ENCODE measurements around the gene HYAL3. TPM values are rescaled to one million over a fixed set of nuclear protein-coding genes. Genes with fewer than 3 reads are reported as not detected.

HYAL3 gene
- total and polyA plus RNA-seq, 2 of the 13 experiments (the other 11 are each of a cell fraction or from before 2014, with no cell fraction given): 5.5 to 10.4 TPM

GRCh38 chr3:50264383-50264963 is 34.7 kb downstream of the HYAL3 start (continued):
- TF ChIP-seq REST (IDR thresholded peaks at IDR 0.05; ENCODE audit: borderline replicate concordance in 1 of 2, low read depth in 1 of 2, low read length in 2 of 2) (no peak; a peak in 1 of 4 replicates), CSRNP1 (CRISPR knock-in tag; IDR thresholded peaks at IDR 0.05) (no peak), ZBED4 (CRISPR knock-in tag; IDR thresholded peaks at IDR 0.05; ENCODE audit: borderline replicate concordance) (no peak), SMC3 (IDR thresholded peaks at IDR 0.05; ENCODE audit: low read length) (no peak), ATRX (CRISPR knock-in tag; IDR thresholded peaks at IDR 0.05; ENCODE audit: borderline replicate concordance) (no peak), SMARCC2 (IDR thresholded peaks at IDR 0.05) (no peak), NONO (IDR thresholded peaks at IDR 0.05) (no peak), NONO (CRISPR knock-in tag; conservative IDR thresholded peaks at IDR 0.05) (peak; percentile 73; the same call in 1 of the 2 replicates), THRA (CRISPR knock-in tag; IDR thresholded peaks at IDR 0.05; ENCODE audit: borderline replicate concordance) (no peak; the same call in 1 of the 2 replicates), MED13 (CRISPR knock-in tag; IDR thresholded peaks at IDR 0.05) (0 out of 2 replicates have a peak, but pooled peaks have one; percentile 1), RXRA (CRISPR knock-in tag; IDR thresholded peaks at IDR 0.05) (0 out of 2 replicates have a peak, but pooled peaks have one; percentile 61), POLR2AphosphoS5 (IDR thresholded peaks at IDR 0.05; ENCODE audit: low read depth, low read length) (peak; percentile 47), BRCA1 (CRISPR knock-in tag; IDR thresholded peaks at IDR 0.05) (no peak), ZNF569 (CRISPR knock-in tag; IDR thresholded peaks at IDR 0.05; ENCODE audit: borderline replicate concordance) (no peak), HNF1B (CRISPR knock-in tag; IDR thresholded peaks at IDR 0.05) (peak; percentile 28; the same call in 1 of the 2 replicates), PITX1 (CRISPR knock-in tag; IDR thresholded peaks at IDR 0.05) (no peak), TOE1 (CRISPR knock-in tag; IDR thresholded peaks at IDR 0.05) (no peak), HNF4A (CRISPR knock-in tag; IDR thresholded peaks at IDR 0.05) (peak; percentile 78)
